Measurements from ENCODE around the gene AFF3. TPM values are rescaled to one million over a fixed set of nuclear protein-coding genes. Genes with fewer than 3 reads are reported as not detected.

Gene AFF3
- total RNA-seq, 1 experiment from 2014 or later = not detected

DNA sequence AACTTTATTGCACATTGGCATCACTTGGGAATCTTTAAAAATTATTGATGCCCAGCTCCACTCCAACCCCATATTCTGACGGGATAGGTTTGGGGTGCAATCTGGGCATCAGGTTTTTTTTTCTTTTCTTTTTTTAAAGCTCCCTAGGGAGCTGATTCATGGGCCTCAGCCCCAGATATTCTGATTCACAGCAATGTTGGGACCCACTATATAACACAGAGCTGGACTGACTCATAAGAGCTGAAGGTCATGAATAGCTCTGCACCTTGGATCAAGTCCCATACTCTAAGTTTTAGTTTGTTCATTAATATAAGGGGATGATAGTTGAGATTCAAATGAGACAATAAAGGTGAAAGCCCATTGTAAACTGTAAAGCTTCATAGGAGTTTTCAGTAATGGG lies 461.4 kb downstream of the AFF3 start:
- ChIA-PET POLR2A (ENCODE audit: low non-redundant PET) (no interaction called here), CTCF (no interaction called here)
- H3K9me3 ChIP-seq (ENCODE audit: low read depth, low read length, poor library complexity, severe bottlenecking) = no peaks in the 10 kb centered on the region
- no peak overlapping the region for H3K4me3 ChIP-seq (ENCODE audit: low read depth, low read length, poor library complexity, severe bottlenecking)
- DNase-seq (ENCODE audit: low spot score) = no peak
- no peak overlapping the region for H3K27ac ChIP-seq (ENCODE audit: low read depth, low read length, poor library complexity, severe bottlenecking)
- no peaks in the 10 kb centered on the region for H3K27me3 ChIP-seq (replicated peaks; ENCODE audit: insufficient read depth, low read depth, low read length, poor library complexity)
- intact Hi-C loops (cut with micrococcal nuclease; ENCODE audit: unreplicated experiment) = no loop called here
- TF ChIP-seq EZH2 (IDR thresholded peaks at IDR 0.05; ENCODE audit: borderline replicate concordance, low read depth, low read length, poor library complexity, severe bottlenecking) = no peak
- TF ChIP-seq, protein P1, sequence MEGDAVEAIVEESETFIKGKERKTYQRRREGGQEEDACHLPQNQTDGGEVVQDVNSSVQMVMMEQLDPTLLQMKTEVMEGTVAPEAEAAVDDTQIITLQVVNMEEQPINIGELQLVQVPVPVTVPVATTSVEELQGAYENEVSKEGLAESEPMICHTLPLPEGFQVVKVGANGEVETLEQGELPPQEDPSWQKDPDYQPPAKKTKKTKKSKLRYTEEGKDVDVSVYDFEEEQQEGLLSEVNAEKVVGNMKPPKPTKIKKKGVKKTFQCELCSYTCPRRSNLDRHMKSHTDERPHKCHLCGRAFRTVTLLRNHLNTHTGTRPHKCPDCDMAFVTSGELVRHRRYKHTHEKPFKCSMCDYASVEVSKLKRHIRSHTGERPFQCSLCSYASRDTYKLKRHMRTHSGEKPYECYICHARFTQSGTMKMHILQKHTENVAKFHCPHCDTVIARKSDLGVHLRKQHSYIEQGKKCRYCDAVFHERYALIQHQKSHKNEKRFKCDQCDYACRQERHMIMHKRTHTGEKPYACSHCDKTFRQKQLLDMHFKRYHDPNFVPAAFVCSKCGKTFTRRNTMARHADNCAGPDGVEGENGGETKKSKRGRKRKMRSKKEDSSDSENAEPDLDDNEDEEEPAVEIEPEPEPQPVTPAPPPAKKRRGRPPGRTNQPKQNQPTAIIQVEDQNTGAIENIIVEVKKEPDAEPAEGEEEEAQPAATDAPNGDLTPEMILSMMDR (conservative IDR thresholded peaks at IDR 0.05; ENCODE audit: low read depth, low read length) = no peak
- BruUV-seq (replicated peaks) = no TSS peak
- H3K4me1 ChIP-seq (ENCODE audit: insufficient read depth, low read length, poor library complexity, severe bottlenecking) = no peaks in the 10 kb centered on the region
- H3K36me3 ChIP-seq (ENCODE audit: insufficient read depth, low read length, poor library complexity, severe bottlenecking) = no peaks in the 10 kb centered on the region

DNA sequence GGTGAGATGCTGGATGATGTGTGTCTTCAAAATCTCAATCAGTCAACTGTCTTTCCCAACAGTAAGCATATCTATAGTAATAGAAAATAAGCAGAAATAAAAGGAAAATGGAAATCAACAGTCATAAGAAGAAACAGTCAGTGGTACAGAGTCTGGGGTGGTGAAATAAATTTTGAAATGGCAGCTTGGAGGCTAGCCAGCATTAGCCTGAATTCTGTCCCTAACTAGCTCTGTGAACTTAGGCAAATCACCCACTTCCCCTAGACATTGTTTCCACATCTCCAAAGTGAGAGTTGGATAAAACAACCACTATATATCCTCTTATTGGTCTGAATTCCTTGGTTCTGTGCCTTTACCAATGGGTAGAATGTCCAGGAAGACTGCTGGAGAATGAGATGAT lies 462.9 kb downstream of the AFF3 start:
- BruUV-seq (replicated peaks) = no TSS peak
- ChIA-PET CTCF (no interaction called here), POLR2A (ENCODE audit: low non-redundant PET) (no interaction called here)
- no peak overlapping the region for H3K27ac ChIP-seq (ENCODE audit: low read depth, low read length, poor library complexity, severe bottlenecking)
- H3K4me1 ChIP-seq (ENCODE audit: insufficient read depth, low read length, poor library complexity, severe bottlenecking) = no peaks in the 10 kb centered on the region
- no peak for DNase-seq (ENCODE audit: low spot score)
- TF ChIP-seq, protein P1 (conservative IDR thresholded peaks at IDR 0.05; ENCODE audit: low read depth, low read length) = no peak
- no peak for TF ChIP-seq EZH2 (IDR thresholded peaks at IDR 0.05; ENCODE audit: borderline replicate concordance, low read depth, low read length, poor library complexity, severe bottlenecking)
- no peaks in the 10 kb centered on the region for H3K27me3 ChIP-seq (replicated peaks; ENCODE audit: insufficient read depth, low read depth, low read length, poor library complexity)
- no peak overlapping the region for H3K4me3 ChIP-seq (ENCODE audit: low read depth, low read length, poor library complexity, severe bottlenecking)
- no peaks in the 10 kb centered on the region for H3K9me3 ChIP-seq (ENCODE audit: low read depth, low read length, poor library complexity, severe bottlenecking)
- no peaks in the 10 kb centered on the region for H3K36me3 ChIP-seq (ENCODE audit: insufficient read depth, low read length, poor library complexity, severe bottlenecking)
- intact Hi-C loops (cut with micrococcal nuclease; ENCODE audit: unreplicated experiment) = no loop called here

DNA sequence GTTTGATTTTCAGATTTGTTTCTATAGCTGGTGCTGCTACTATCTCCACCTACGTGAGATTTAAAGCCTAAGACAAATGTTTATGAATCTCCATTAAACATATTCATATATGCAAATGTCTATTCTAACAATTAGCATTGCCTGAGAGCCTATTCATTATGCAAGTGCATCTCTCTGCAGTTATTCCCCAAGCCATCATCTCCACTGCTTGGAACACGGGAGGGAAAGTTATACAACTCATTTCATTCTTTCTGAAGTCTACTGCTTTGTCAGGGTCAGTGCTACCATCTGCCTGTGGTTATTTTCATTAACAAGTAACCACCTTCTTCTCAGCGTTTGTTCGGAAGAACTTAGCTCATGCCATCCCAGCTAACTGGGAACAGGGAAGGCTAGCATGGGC lies 463.8 kb downstream of the AFF3 start:
- Histone ChIP-seq H3K4me1 (ENCODE audit: insufficient read depth, low read length, poor library complexity, severe bottlenecking) (no peaks in the 10 kb centered on the region), H3K36me3 (ENCODE audit: insufficient read depth, low read length, poor library complexity, severe bottlenecking) (no peaks in the 10 kb centered on the region), H3K9me3 (ENCODE audit: low read depth, low read length, poor library complexity, severe bottlenecking) (no peaks in the 10 kb centered on the region), H3K4me3 (ENCODE audit: low read depth, low read length, poor library complexity, severe bottlenecking) (no peak overlapping the region), H3K27me3 (replicated peaks; ENCODE audit: insufficient read depth, low read depth, low read length, poor library complexity) (no peaks in the 10 kb centered on the region), H3K27ac (ENCODE audit: low read depth, low read length, poor library complexity, severe bottlenecking) (no peak overlapping the region)
- no peak for TF ChIP-seq EZH2 (IDR thresholded peaks at IDR 0.05; ENCODE audit: borderline replicate concordance, low read depth, low read length, poor library complexity, severe bottlenecking)
- TF ChIP-seq, protein P1 (conservative IDR thresholded peaks at IDR 0.05; ENCODE audit: low read depth, low read length) = no peak
- BruUV-seq (replicated peaks) = no TSS peak
- ChIA-PET POLR2A (ENCODE audit: low non-redundant PET) (no interaction called here), CTCF (no interaction called here)
- intact Hi-C loops (cut with micrococcal nuclease; ENCODE audit: unreplicated experiment) = no loop called here
- no peak for DNase-seq (ENCODE audit: low spot score)

All from A673 (cell line).